GM12878 (cell line): ENCODE data around the gene OTUD5. TPM values are rescaled to one million over a fixed set of nuclear protein-coding genes. Genes with fewer than 3 reads are reported as not detected.

ENCODE experiments used
- ATAC-seq: fragments of 200-7000 bp; cut with Tn5 transposase; 3 replicates; pipeline ENCODE4 v1.9.1; 2020; ENCODE audit warnings: mild to moderate bottlenecking, moderate library complexity
- BruUV-seq: library from RNA; stranded (reverse); fragments of 400-500 nt; replicated peaks from 2 replicates; lab custom pipeline; 2021; lab: Mats Ljungman, UMichigan
- CTCF ChIA-PET: fragments of 300-600 bp; sonication (Branson Sonifier 250); formaldehyde crosslinking; extraction: SDS; loops from one replicate; lab custom pipeline; 2021; ENCODE audit warnings: inconsistent platforms; lab: Yijun Ruan, JAX
- POLR2A ChIA-PET: fragments of 350-600 bp; formaldehyde crosslinking; extraction: SDS; loops from one replicate; lab custom pipeline; 2021; ENCODE audit warnings: inconsistent platforms; lab: Charles Lee
- RAD21 ChIA-PET: fragments of 300-600 bp; sonication (Branson Sonifier 250); formaldehyde crosslinking; loops from one replicate; lab custom pipeline; 2023; ENCODE audit warnings: antibody characterized with exemption; ENCODE audit not compliant: unreplicated experiment; lab: Charles Lee
- SMC1A ChIA-PET: fragments of 300-600 bp; sonication (Branson Sonifier 250); formaldehyde crosslinking; loops from one replicate; lab custom pipeline; 2023; ENCODE audit not compliant: unreplicated experiment, uncharacterized antibody; lab: Charles Lee
- DNase-seq: peaks from one replicate; pipeline ENCODE4 v3.0.0-alpha.2; 2011; ENCODE audit warnings: low read depth, low spot score
- FAIRE-seq: peaks from 3 replicates; lab custom pipeline; 2011; peaks lifted over from hg19 to GRCh38; lab: Jason Lieb, UNC
- H2AFZ ChIP-seq: 2 replicates; pipeline ENCODE4 v1.6.0; 2011; ENCODE audit warnings: low read depth, low read length, control low read depth; ENCODE audit not compliant: control insufficient read depth
- H3K27ac ChIP-seq: 2 replicates; pipeline ENCODE4 v1.5.1; 2011; ENCODE audit warnings: control low read depth; ENCODE audit not compliant: control insufficient read depth, insufficient read depth
- H3K27me3 ChIP-seq, 2 experiments: replicated peaks in 1 of 2; 2 replicates each; pipeline versions ENCODE4 v1.6.0 to v1.6.1; 2011; ENCODE audit warnings: low read length in 1 of 2; ENCODE audit not compliant: control insufficient read depth in 2 of 2, insufficient read depth in 2 of 2
- H3K36me3 ChIP-seq, 2 experiments: 2 replicates each; pipeline ENCODE4 v1.5.1; 2011; ENCODE audit warnings: low read length in 1 of 2; ENCODE audit not compliant: control insufficient read depth in 2 of 2, insufficient read depth in 2 of 2
- H3K4me1 ChIP-seq: 2 replicates; pipeline ENCODE4 v1.6.1; 2011; ENCODE audit warnings: mild to moderate bottlenecking, low read length, moderate library complexity, mixed read lengths; ENCODE audit not compliant: control insufficient read depth, insufficient read depth
- H3K4me2 ChIP-seq: 2 replicates; pipeline ENCODE4 v1.6.0; 2011; ENCODE audit warnings: control low read depth; ENCODE audit not compliant: control insufficient read depth, insufficient read depth
- H3K4me3 ChIP-seq: fragments of 200-600 bp; sonication (generic); 2 replicates; pipeline ENCODE4 v1.5.1; 2016
- H3K79me2 ChIP-seq: 2 replicates; pipeline ENCODE4 v1.6.0; 2011; ENCODE audit warnings: low read length; ENCODE audit not compliant: control insufficient read depth, insufficient read depth
- H3K9ac ChIP-seq: 2 replicates; pipeline ENCODE4 v1.8.0; 2011; ENCODE audit warnings: low read length, control low read depth, mixed read lengths; ENCODE audit not compliant: control insufficient read depth, insufficient read depth
- H3K9me3 ChIP-seq: replicated peaks from 3 replicates; pipeline ENCODE4 v1.5.1; 2011; ENCODE audit warnings: mild to moderate bottlenecking, low read length; ENCODE audit not compliant: control insufficient read depth, insufficient read depth
- H4K20me1 ChIP-seq: 2 replicates; pipeline ENCODE4 v1.6.0; 2011; ENCODE audit not compliant: control insufficient read depth, insufficient read depth
- ATF7 ChIP-seq: fragments of 450-650 bp; IDR thresholded peaks from 2 replicates; pipeline ENCODE4 v1.6.1; 2016; ENCODE audit warnings: low read depth, mild to moderate bottlenecking
- CHD1 ChIP-seq: IDR thresholded peaks from 2 replicates; pipeline ENCODE4 v1.6.1; 2012; ENCODE audit warnings: low read depth, low read length, improper control_type of control experiment
- CREM ChIP-seq: IDR thresholded peaks from 2 replicates; pipeline ENCODE4 v1.6.1; 2014; ENCODE audit warnings: antibody characterized with exemption, low read depth
- HDAC2 ChIP-seq: fragments of 200-600 bp; sonication (generic); IDR thresholded peaks from 2 replicates; pipeline ENCODE4 v1.6.1; 2017
- IRF4 ChIP-seq: IDR thresholded peaks from 2 replicates; pipeline ENCODE4 v1.6.1; 2011; ENCODE audit warnings: low read depth, low read length
- JUNB ChIP-seq: IDR thresholded peaks from 2 replicates; pipeline ENCODE4 v1.6.1; 2016; ENCODE audit warnings: antibody characterized with exemption, mild to moderate bottlenecking
- JUND ChIP-seq: IDR thresholded peaks from 2 replicates; pipeline ENCODE4 v1.6.1; 2012; ENCODE audit warnings: low read depth, mild to moderate bottlenecking, low read length, improper control_type of control experiment, moderate library complexity
- LARP7 ChIP-seq: fragments of 450-650 bp; IDR thresholded peaks from 2 replicates; pipeline ENCODE4 v1.6.1; 2017; ENCODE audit warnings: mild to moderate bottlenecking
- NFIC ChIP-seq: IDR thresholded peaks from 2 replicates; pipeline ENCODE4 v1.6.1; 2012; ENCODE audit warnings: low read depth, mild to moderate bottlenecking, inconsistent platforms, low read length, moderate library complexity
- NFXL1 ChIP-seq: fragments of 450-650 bp; IDR thresholded peaks from 2 replicates; pipeline ENCODE4 v1.6.1; 2017; ENCODE audit warnings: antibody characterized with exemption, mild to moderate bottlenecking, borderline replicate concordance
- PML ChIP-seq: IDR thresholded peaks from 2 replicates; pipeline ENCODE4 v1.6.1; 2012; ENCODE audit warnings: low read length, inconsistent platforms
- POLR2AphosphoS5 ChIP-seq: IDR thresholded peaks from 2 replicates; pipeline ENCODE4 v1.6.1; 2011; ENCODE audit warnings: mild to moderate bottlenecking, low read length, inconsistent platforms
- RBBP5 ChIP-seq: fragments of 200-600 bp; sonication (generic); conservative IDR thresholded peaks from 2 replicates; pipeline ENCODE4 v1.6.1; 2016
- SMAD5 ChIP-seq: IDR thresholded peaks from 2 replicates; pipeline ENCODE4 v1.6.1; 2016; ENCODE audit warnings: antibody characterized with exemption, low read depth
- SRF ChIP-seq, 2 experiments: IDR thresholded peaks; 2 replicates each; pipeline ENCODE4 v1.6.1; 2011; ENCODE audit warnings: low read depth in 2 of 2, low read length in 2 of 2, mild to moderate bottlenecking in 1 of 2, moderate library complexity in 1 of 2
- STAT3 ChIP-seq: IDR thresholded peaks from 2 replicates; pipeline ENCODE4 v1.6.1; 2011; ENCODE audit warnings: low read depth, low read length, improper control_type of control experiment
- SUPT20H ChIP-seq: IDR thresholded peaks from 2 replicates; pipeline ENCODE4 v1.6.1; 2011; ENCODE audit warnings: low read depth, mild to moderate bottlenecking, low read length, moderate library complexity, borderline replicate concordance; ENCODE audit not compliant: control insufficient read depth
- TCF3 ChIP-seq: IDR thresholded peaks from 2 replicates; pipeline ENCODE4 v1.6.1; 2012; ENCODE audit warnings: low read depth, mild to moderate bottlenecking, low read length, borderline replicate concordance; ENCODE audit not compliant: insufficient read depth
- TCF7 ChIP-seq: IDR thresholded peaks from 2 replicates; pipeline ENCODE4 v1.6.1; 2014; ENCODE audit warnings: antibody characterized with exemption, borderline replicate concordance
- YBX1 ChIP-seq: fragments of 450-650 bp; IDR thresholded peaks from 2 replicates; pipeline ENCODE4 v1.6.1; 2016; ENCODE audit warnings: antibody characterized with exemption
- whole genome bisulfite sequencing: methylation state at CpG from one replicate; pipeline ENCODE4 v1.1.6; 2016; ENCODE audit warnings: low lambda C conversion rate; ENCODE audit not compliant: insufficient replicate concordance, insufficient coverage; ENCODE audit errors: missing lambda C conversion rate; 5-methylcytosine and 5-hydroxymethylcytosine counted together
- in situ Hi-C: fragments of 300-500 bp; cut with MboI; formaldehyde crosslinking; loops from 9 replicates; pipeline ENCODE4 v1.14.3; 2018; ENCODE audit warnings: mixed read lengths
- intact Hi-C: fragments of 100-400 bp; cut with micrococcal nuclease; formaldehyde crosslinking; loops from one replicate; pipeline ENCODE4 v1.14.2; 2022; ENCODE audit not compliant: unreplicated experiment
- polyA plus RNA-seq, 11 experiments: library from polyadenylated mRNA; depleted of rRNA in 4 of 11; unstranded in 6 of 11; stranded (reverse) in 5 of 11; fragments of >200 nt; fragmentation: Nextera tagmentation in 4 of 11; fragmentation: Illumina TruSeq in 1 of 11; extraction: Ambion mirVana in 4 of 11; extraction: Trizol in 1 of 11; gene quantifications; 1 replicate in 1 of 11; 2 replicates in 10 of 11; pipeline versions ENCODE4 v1.2.1 to v1.2.3, GENCODE V29; 2011 to 2016; ENCODE audit warnings: inconsistent platforms in 2 of 11, missing spikeins in 2 of 11, low read depth in 1 of 11
- total RNA-seq, 4 experiments: library from RNA; depleted of rRNA in 3 of 4; stranded (reverse); fragments of >200 nt in 3 of 4; fragmentation: Illumina TruSeq in 1 of 4; extraction: Trizol in 1 of 4; gene quantifications; 2 replicates each; pipeline versions ENCODE4 v1.2.1 to v1.2.3, GENCODE V29; 2013 to 2021
- TF ChIP-seq, protein P1 (sequence below): fragments of 450-650 bp; IDR thresholded peaks from 2 replicates; pipeline ENCODE4 v1.6.1; 2017; ENCODE audit warnings: mild to moderate bottlenecking
- TF ChIP-seq, protein P2 (sequence below): IDR thresholded peaks from 2 replicates; pipeline ENCODE4 v1.6.1; 2012; ENCODE audit warnings: low read depth, low read length, improper control_type of control experiment

The OTUD5 gene
- total and polyA plus RNA-seq, 10 of the 15 experiments (the other 5 are each of a cell fraction or from before 2014, with no cell fraction given): 2.0 to 50.3 (median 22.7) TPM

GRCh38 chrX:48904180-48904579, 53.2 kb downstream of the OTUD5 start (continued):
- no peak for TF ChIP-seq ATF7
- no peak for TF ChIP-seq NFXL1
- no peak for TF ChIP-seq HDAC2
- TF ChIP-seq SUPT20H: no peak
- TF ChIP-seq, protein P1, sequence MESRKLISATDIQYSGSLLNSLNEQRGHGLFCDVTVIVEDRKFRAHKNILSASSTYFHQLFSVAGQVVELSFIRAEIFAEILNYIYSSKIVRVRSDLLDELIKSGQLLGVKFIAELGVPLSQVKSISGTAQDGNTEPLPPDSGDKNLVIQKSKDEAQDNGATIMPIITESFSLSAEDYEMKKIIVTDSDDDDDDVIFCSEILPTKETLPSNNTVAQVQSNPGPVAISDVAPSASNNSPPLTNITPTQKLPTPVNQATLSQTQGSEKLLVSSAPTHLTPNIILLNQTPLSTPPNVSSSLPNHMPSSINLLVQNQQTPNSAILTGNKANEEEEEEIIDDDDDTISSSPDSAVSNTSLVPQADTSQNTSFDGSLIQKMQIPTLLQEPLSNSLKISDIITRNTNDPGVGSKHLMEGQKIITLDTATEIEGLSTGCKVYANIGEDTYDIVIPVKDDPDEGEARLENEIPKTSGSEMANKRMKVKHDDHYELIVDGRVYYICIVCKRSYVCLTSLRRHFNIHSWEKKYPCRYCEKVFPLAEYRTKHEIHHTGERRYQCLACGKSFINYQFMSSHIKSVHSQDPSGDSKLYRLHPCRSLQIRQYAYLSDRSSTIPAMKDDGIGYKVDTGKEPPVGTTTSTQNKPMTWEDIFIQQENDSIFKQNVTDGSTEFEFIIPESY: no peak
- TF ChIP-seq TCF3: no peak
- TF ChIP-seq JUND: no peak
- TF ChIP-seq CHD1: no peak
- no peak for TF ChIP-seq PML

- SMC1A ChIA-PET: interaction anchor here (1.6 kb wide), 1 partner anchor 10 kb away, joined by 3 read pairs; no protein-coding TSS in a partner anchor
- Histone ChIP-seq H3K4me3 (no peak overlapping the region), H2AFZ (no peak overlapping the region), H3K27ac (no peak overlapping the region), H3K4me2 (no peak overlapping the region), H3K9ac (no peak overlapping the region), H4K20me1 (no peaks in the 10 kb centered on the region), H3K36me3 (peaks cover 0 to 5% of the 10 kb centered on the region in 2 experiments; a peak in 2 of 4 replicates), H3K4me1 (no peaks in the 10 kb centered on the region), H3K27me3 (no peaks in the 10 kb centered on the region), H3K9me3 (no peaks in the 10 kb centered on the region; the same call in 2 of the 3 replicates), H3K79me2 (peaks cover 11% of the 10 kb centered on the region)
- CTCF ChIA-PET: interaction anchor here (1.5 kb wide), 1 partner anchor 9 kb away, joined by 3 read pairs; the partner anchor contains the start of gene SLC35A2
- POLR2A ChIA-PET: interaction anchor here (0.6 kb wide), 1 partner anchor 192 kb away, joined by 15 read pairs; no protein-coding TSS in a partner anchor
- RAD21 ChIA-PET: no interaction called here
- DNase-seq (no peak), FAIRE-seq (no peak), ATAC-seq (no peak)
- 55% methylated on average over 6 of the region's 6 CpGs for WGBS
- intact Hi-C loops (no loop called here), in situ Hi-C loops (no loop called here)
- no TSS peak for BruUV-seq
- no peak for TF ChIP-seq STAT3
- TF ChIP-seq RBBP5: no peak
- TF ChIP-seq SMAD5: no peak
- TF ChIP-seq YBX1: no peak
- TF ChIP-seq, protein P1: no peak
- no peak for TF ChIP-seq TCF7
- no peak for TF ChIP-seq JUNB
- no peak for TF ChIP-seq CREM
- TF ChIP-seq POLR2AphosphoS5: no peak
- TF ChIP-seq NFIC: no peak
- TF ChIP-seq, protein P2, sequence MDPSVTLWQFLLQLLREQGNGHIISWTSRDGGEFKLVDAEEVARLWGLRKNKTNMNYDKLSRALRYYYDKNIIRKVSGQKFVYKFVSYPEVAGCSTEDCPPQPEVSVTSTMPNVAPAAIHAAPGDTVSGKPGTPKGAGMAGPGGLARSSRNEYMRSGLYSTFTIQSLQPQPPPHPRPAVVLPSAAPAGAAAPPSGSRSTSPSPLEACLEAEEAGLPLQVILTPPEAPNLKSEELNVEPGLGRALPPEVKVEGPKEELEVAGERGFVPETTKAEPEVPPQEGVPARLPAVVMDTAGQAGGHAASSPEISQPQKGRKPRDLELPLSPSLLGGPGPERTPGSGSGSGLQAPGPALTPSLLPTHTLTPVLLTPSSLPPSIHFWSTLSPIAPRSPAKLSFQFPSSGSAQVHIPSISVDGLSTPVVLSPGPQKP: no peak
- no peak for TF ChIP-seq SRF (IDR thresholded peaks at IDR 0.05; ENCODE audit: low read depth in 2 of 2, low read length in 2 of 2)
- TF ChIP-seq LARP7: no peak
- no peak for TF ChIP-seq IRF4
Observed at GRCh38 chrX:48903290-48903689, 54.1 kb downstream of the OTUD5 start.
